Ovary (tissue), 9 donors: ENCODE measurements around the gene RUNX1. TPM values are rescaled to one million over a fixed set of nuclear protein-coding genes. Genes with fewer than 3 reads are reported as not detected.

Experiments
- DNase-seq, 5 donors: peaks; one replicate each; pipeline ENCODE4 v3.0.0-alpha.2; 2019 to 2020
- H3K27ac ChIP-seq, 2 donors: fragments of 200-600 bp; one replicate each; pipeline versions ENCODE4 v1.5.1 to v1.8.0; 2019 to 2022
- H3K27me3 ChIP-seq: fragments of 200-600 bp; one replicate; pipeline ENCODE4 v1.8.0; 2022
- H3K36me3 ChIP-seq: fragments of 200-600 bp; sonication (generic); one replicate; pipeline ENCODE4 v1.5.1; 2019
- H3K4me1 ChIP-seq: one replicate; pipeline ENCODE4 v1.8.1; 2013; ENCODE audit warnings: mild to moderate bottlenecking, moderate library complexity; ENCODE audit not compliant: insufficient read depth
- H3K4me3 ChIP-seq: fragments of 200-600 bp; sonication (generic); one replicate; pipeline ENCODE4 v1.5.1; 2017
- H3K9me3 ChIP-seq, 2 donors: fragments of 200-600 bp in 1 of 2; sonication (generic) in 1 of 2; one replicate each; pipeline versions ENCODE4 v1.5.1 to v1.8.1; 2013 to 2019; ENCODE audit warnings: mild to moderate bottlenecking in 1 of 2, moderate library complexity in 1 of 2
- CTCF ChIP-seq, 3 donors: fragments of 450-650 bp in 2 of 3; fragments of 200-600 bp in 1 of 3; IDR thresholded peaks; one replicate each; pipeline versions ENCODE4 v1.5.1 to v1.8.0; 2016 to 2022; ENCODE audit warnings: antibody characterized with exemption in 3 of 3, mild to moderate bottlenecking in 1 of 3
- EP300 ChIP-seq: sonication (generic); formaldehyde crosslinking; IDR thresholded peaks from one replicate; pipeline ENCODE4 v1.6.1; 2017; ENCODE audit warnings: antibody characterized with exemption
- POLR2A ChIP-seq: fragments of 450-650 bp; IDR thresholded peaks from one replicate; pipeline ENCODE4 v1.6.1; 2017; ENCODE audit warnings: antibody characterized with exemption, mild to moderate bottlenecking, moderate library complexity
- WGBS, 3 donors: extraction: QIAGEN DNeasy Blood & Tissue Kit in 1 of 3; methylation state at CpG; one replicate each; pipeline versions ENCODE4 v1.1.5 to v1.1.7; 2013 to 2017; 5-methylcytosine and 5-hydroxymethylcytosine counted together
- intact Hi-C, 4 donors: fragments of 100-400 bp; cut with DNase I; formaldehyde crosslinking; loops; one replicate each; pipeline versions ENCODE4 v1.11.0 to v1.15.1; 2022 to 2023
- polyA plus RNA-seq, 2 donors: library from polyadenylated mRNA; stranded (reverse); fragments of 200-250 nt in 1 of 2; fragments of 350-450 nt in 1 of 2; fragmentation: Illumina TruSeq in 1 of 2; extraction: RNeasy Lipid Tissue Mini Kit (QIAGEN cat#74804) in 1 of 2; gene quantifications; one replicate each; pipeline ENCODE4 v1.2.3, GENCODE V29; 2013 to 2014
- total RNA-seq, 7 donors: library from RNA; depleted of rRNA in 2 of 7; stranded (reverse); fragments of >200 nt in 2 of 7; fragmentation: NEBNext Ultra II Directional in 3 of 7; extraction: Animal tissue kit (Norgen Biotek cat#: 25700) in 3 of 7; gene quantifications; one replicate each; pipeline versions ENCODE4 v1.1.0 to v1.2.4, GENCODE V29; 2016 to 2023
- donor health status: DM: no; HTN: no; CAD: no; lungs with moderate emphysema.
- donor health status: DM: no; HTN: no; CAD: no.
- donor health status: Bipolar disorder and iron deficiency.
- donor health status: DM: yes; HTN: yes; CAD: no.
- donor health status: DM: no; HTN: no; CAD: no.
- donor health status: DM: yes; HTN: yes; CAD: no.

Gene RUNX1
- total and polyA plus RNA-seq, 9 donors, result 6.0 to 27.4 (median 17.8) TPM

DNA sequence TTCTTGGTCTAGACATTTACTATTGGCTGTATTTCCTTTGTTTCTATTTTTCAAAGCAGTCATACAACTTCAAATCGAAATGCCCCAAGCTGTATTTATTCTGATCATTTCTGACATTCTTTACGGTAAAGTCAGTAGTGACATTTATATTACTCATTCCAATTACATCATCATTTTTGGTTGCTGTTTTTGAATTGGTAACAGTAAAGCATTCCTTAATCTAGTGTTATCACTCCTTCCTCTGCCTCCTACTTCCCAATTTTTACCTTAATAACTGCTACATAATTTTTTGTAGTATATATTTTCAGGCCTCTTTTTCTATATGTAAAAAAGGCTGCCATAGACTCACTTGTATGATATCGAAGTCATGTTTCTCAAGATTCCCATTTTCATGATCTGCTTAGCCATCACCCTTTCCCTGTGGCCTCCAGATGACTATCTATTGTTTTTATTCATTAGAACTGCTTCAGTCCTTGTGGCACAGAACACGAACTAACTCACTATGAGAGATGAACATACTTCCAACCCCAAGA, 167.2 kb downstream of the RUNX1 start:
- 61 to 73% (median 67%) methylated on average over 4 of the region's 4 CpGs for WGBS, 3 donors
- Histone ChIP-seq H3K27me3 (peaks cover 5% of the 10 kb centered on the region), H3K9me3 (no peaks in the 10 kb centered on the region), H3K4me1 (peaks cover 3% of the 10 kb centered on the region), H3K27ac (no peak overlapping the region), H3K4me3 (no peak overlapping the region), H3K36me3 (no peaks in the 10 kb centered on the region)
- no peak for TF ChIP-seq EP300
- no peak for TF ChIP-seq CTCF (IDR thresholded peaks at IDR 0.05)
- intact Hi-C loops, result loop anchor here in 1 of 4 donors (10.0 kb wide), 1 partner anchor 137 kb away; no protein-coding TSS in a partner anchor
- DNase-seq, result no peak

DNA sequence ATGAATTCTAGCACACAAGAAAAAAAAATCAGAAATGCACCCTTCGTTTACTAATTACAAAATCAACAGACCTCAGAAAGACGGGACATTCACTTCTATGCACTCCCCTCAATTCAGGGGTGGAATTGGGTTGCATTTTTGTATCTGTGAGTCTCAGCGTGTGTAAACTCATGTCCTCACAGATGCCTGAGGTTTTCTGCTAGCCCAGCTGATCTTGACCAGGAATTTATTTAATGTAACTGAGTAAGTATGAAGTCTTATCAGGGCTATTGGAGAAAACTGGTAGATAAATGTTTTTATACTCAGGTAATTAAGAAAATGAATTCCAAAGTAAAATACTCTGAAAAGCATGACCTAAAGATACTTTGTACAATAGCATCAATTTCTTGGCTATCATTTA, 167.7 kb downstream of the RUNX1 start:
- Histone ChIP-seq H3K36me3 (no peaks in the 10 kb centered on the region), H3K27me3 (peaks cover 5% of the 10 kb centered on the region), H3K9me3 (no peaks in the 10 kb centered on the region), H3K4me3 (no peak overlapping the region), H3K4me1 (peaks cover 1% of the 10 kb centered on the region), H3K27ac (no peak overlapping the region)
- no peak for DNase-seq
- TF ChIP-seq EP300 (no peak), POLR2A (no peak), CTCF (IDR thresholded peaks at IDR 0.05) (no peak)
- intact Hi-C loops, result loop anchor here in 1 of 4 donors (10.0 kb wide), 1 partner anchor 137 kb away; no protein-coding TSS in a partner anchor
- WGBS, 3 donors, result 48 to 64% (median 62%) methylated on average over 3 of the region's 3 CpGs

- intact Hi-C loops, result loop anchor here in 1 of 4 donors (10.0 kb wide), 1 partner anchor 136 kb away; no protein-coding TSS in a partner anchor
- Histone ChIP-seq H3K27me3 (peaks cover 5% of the 10 kb centered on the region), H3K36me3 (no peaks in the 10 kb centered on the region), H3K4me1 (peaks cover 1% of the 10 kb centered on the region), H3K4me3 (no peak overlapping the region), H3K27ac (no peak overlapping the region), H3K9me3 (no peaks in the 10 kb centered on the region)
- TF ChIP-seq EP300, result no peak
- no peak for TF ChIP-seq POLR2A
- no peak for TF ChIP-seq CTCF (IDR thresholded peaks at IDR 0.05)
- no peak for DNase-seq
- 72 to 87% (median 80%) methylated on average over 7 of the region's 7 CpGs for WGBS, 3 donors
These were observed 168.7 kb downstream of the RUNX1 start for GRCh38 chr21:34880401-34880800.

GRCh38 chr21:34878940-34879339, 170.2 kb downstream of the RUNX1 start:
- Histone ChIP-seq H3K9me3 (no peaks in the 10 kb centered on the region), H3K27ac (no peak overlapping the region), H3K36me3 (no peaks in the 10 kb centered on the region), H3K27me3 (peaks cover 5% of the 10 kb centered on the region), H3K4me3 (no peak overlapping the region), H3K4me1 (peaks cover 3% of the 10 kb centered on the region)
- intact Hi-C loops, result no loop called here
- no peak for DNase-seq
- WGBS, 3 donors, result 80 to 91% (median 86%) methylated on average over 2 of the region's 2 CpGs
- no peak for TF ChIP-seq EP300

DNA sequence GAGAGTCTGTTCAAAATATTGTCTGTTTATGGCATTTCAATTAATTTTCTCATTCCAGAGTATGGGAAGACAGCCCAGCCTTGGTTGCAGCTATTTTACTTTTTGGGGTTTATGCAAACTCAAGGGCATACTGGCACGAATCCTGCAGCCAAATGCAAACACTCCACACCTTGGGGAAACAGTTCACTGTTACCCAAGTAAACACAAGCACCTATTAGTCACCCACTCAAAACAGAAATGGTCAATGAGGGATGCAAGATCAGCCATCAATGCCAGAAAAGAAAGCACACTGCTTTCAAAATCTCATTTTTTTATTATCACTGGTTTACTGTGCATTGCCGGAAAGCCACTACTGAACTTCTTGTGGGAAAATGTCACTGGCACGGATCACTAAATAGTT, 170.6 kb downstream of the RUNX1 start:
- no peak for TF ChIP-seq POLR2A
- TF ChIP-seq CTCF (IDR thresholded peaks at IDR 0.05), result no peak
- no peak for TF ChIP-seq EP300
- Histone ChIP-seq H3K9me3 (no peaks in the 10 kb centered on the region), H3K36me3 (no peaks in the 10 kb centered on the region), H3K4me1 (peaks cover 3% of the 10 kb centered on the region), H3K4me3 (no peak overlapping the region), H3K27ac (no peak overlapping the region), H3K27me3 (peaks cover 5% of the 10 kb centered on the region)
- 65 to 76% (median 75%) methylated on average over 3 of the region's 3 CpGs for WGBS, 3 donors
- no peak for DNase-seq
- intact Hi-C loops, result no loop called here
